Measurements from ENCODE around the gene VPS4B. TPM values are rescaled to one million over a fixed set of nuclear protein-coding genes. Genes with fewer than 3 reads are reported as not detected.

Gene VPS4B
- total RNA-seq, 1 experiment from 2014 or later = 35.0 TPM

DNA sequence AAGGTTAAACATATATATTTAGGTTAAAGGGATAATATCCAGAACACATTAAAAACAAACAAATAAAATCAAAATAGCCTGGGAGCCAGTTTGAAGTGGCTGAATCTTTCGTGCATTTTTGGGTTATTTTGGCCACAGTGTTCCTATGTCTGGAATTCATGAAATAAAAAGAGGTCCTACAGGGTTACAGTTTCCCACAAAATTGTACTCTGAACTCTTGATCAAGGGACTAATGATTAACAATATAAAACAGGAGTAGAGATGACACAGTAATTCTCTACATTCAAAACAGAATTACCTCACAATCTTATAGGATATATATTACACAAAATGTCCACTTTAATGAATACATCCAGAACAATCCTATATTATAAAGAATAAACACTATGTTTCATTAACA, 24.9 kb downstream of the VPS4B start:
- H3K27me3 ChIP-seq (replicated peaks; ENCODE audit: control insufficient read depth, insufficient read depth, low read length) = no peaks in the 10 kb centered on the region
- intact Hi-C loops (cut with micrococcal nuclease; ENCODE audit: unreplicated experiment) = no loop called here
- Mint-ChIP-seq H3K9me3 (ENCODE audit: unreplicated experiment) (no peaks in the 10 kb centered on the region), H3K4me3 (ENCODE audit: unreplicated experiment) (no peak overlapping the region), H3K27me3 (ENCODE audit: insufficient read depth, unreplicated experiment) (no peaks in the 10 kb centered on the region), H3K4me1 (ENCODE audit: low read depth, unreplicated experiment) (no peaks in the 10 kb centered on the region), H3K27ac (ENCODE audit: unreplicated experiment) (no peak overlapping the region), H3K36me3 (ENCODE audit: insufficient read depth, unreplicated experiment) (peaks cover 19% of the 10 kb centered on the region)
- POLR2A ChIA-PET = no interaction called here
- BruUV-seq (replicated peaks) = no TSS peak
- TF ChIP-seq, protein P1, sequence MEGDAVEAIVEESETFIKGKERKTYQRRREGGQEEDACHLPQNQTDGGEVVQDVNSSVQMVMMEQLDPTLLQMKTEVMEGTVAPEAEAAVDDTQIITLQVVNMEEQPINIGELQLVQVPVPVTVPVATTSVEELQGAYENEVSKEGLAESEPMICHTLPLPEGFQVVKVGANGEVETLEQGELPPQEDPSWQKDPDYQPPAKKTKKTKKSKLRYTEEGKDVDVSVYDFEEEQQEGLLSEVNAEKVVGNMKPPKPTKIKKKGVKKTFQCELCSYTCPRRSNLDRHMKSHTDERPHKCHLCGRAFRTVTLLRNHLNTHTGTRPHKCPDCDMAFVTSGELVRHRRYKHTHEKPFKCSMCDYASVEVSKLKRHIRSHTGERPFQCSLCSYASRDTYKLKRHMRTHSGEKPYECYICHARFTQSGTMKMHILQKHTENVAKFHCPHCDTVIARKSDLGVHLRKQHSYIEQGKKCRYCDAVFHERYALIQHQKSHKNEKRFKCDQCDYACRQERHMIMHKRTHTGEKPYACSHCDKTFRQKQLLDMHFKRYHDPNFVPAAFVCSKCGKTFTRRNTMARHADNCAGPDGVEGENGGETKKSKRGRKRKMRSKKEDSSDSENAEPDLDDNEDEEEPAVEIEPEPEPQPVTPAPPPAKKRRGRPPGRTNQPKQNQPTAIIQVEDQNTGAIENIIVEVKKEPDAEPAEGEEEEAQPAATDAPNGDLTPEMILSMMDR (IDR thresholded peaks at IDR 0.05; ENCODE audit: insufficient read depth in 1 of 2, low read depth in 1 of 2, low read length in 1 of 2, severe bottlenecking in 1 of 2, unreplicated experiment in 1 of 2) = no peak
- H3K36me3 ChIP-seq (ENCODE audit: control insufficient read depth, insufficient read depth, low read length) = no peaks in the 10 kb centered on the region
- no peak for DNase-seq
- CTCF ChIA-PET = no interaction called here
- H3K4me3 ChIP-seq (ENCODE audit: low read depth, low read length) = no peak overlapping the region
- no peaks in the 10 kb centered on the region for H3K9me3 ChIP-seq
- H3K4me1 ChIP-seq = no peaks in the 10 kb centered on the region

GRCh38 chr18:63395503-63395902, 26.8 kb downstream of the VPS4B start:
- POLR2A ChIA-PET = no interaction called here
- H3K4me1 ChIP-seq = no peaks in the 10 kb centered on the region
- H3K4me3 ChIP-seq (ENCODE audit: low read depth, low read length) = no peak overlapping the region
- H3K27me3 Mint-ChIP-seq (ENCODE audit: insufficient read depth, unreplicated experiment) = no peaks in the 10 kb centered on the region
- H3K36me3 Mint-ChIP-seq (ENCODE audit: insufficient read depth, unreplicated experiment) = peaks cover 14% of the 10 kb centered on the region
- no peak overlapping the region for H3K27ac Mint-ChIP-seq (ENCODE audit: unreplicated experiment)
- DNase-seq = no peak
- intact Hi-C loops (cut with micrococcal nuclease; ENCODE audit: unreplicated experiment) = no loop called here
- no peaks in the 10 kb centered on the region for H3K4me1 Mint-ChIP-seq (ENCODE audit: low read depth, unreplicated experiment)
- BruUV-seq (replicated peaks) = no TSS peak
- no peak overlapping the region for H3K4me3 Mint-ChIP-seq (ENCODE audit: unreplicated experiment)
- no peaks in the 10 kb centered on the region for H3K27me3 ChIP-seq (replicated peaks; ENCODE audit: control insufficient read depth, insufficient read depth, low read length)
- TF ChIP-seq, protein P1 (IDR thresholded peaks at IDR 0.05; ENCODE audit: insufficient read depth in 1 of 2, low read depth in 1 of 2, low read length in 1 of 2, severe bottlenecking in 1 of 2, unreplicated experiment in 1 of 2) = no peak
- CTCF ChIA-PET = no interaction called here
- no peaks in the 10 kb centered on the region for H3K9me3 Mint-ChIP-seq (ENCODE audit: unreplicated experiment)
- no peaks in the 10 kb centered on the region for H3K9me3 ChIP-seq
- H3K36me3 ChIP-seq (ENCODE audit: control insufficient read depth, insufficient read depth, low read length) = no peaks in the 10 kb centered on the region

DNA sequence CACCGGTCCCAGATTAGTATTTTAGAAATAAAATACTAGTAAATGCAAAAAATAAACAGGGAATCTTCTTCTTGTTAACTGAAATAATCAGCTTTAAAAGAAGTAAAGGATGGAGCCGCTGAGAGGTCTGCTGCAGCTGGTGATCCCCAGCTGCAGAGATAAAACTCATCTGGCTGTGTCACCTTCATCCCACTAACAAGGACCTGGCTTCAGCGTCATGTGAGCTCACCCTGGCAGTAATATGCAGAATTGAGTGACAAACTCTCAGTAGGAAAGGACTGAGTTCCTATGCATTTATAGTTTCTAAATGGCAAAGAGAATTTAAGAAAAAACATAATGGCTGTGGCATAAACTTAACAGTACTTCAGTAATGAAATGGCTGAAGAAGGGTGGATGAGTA, 27.3 kb downstream of the VPS4B start:
- Histone ChIP-seq H3K36me3 (ENCODE audit: control insufficient read depth, insufficient read depth, low read length) (no peaks in the 10 kb centered on the region), H3K4me3 (ENCODE audit: low read depth, low read length) (no peak overlapping the region), H3K27me3 (replicated peaks; ENCODE audit: control insufficient read depth, insufficient read depth, low read length) (no peaks in the 10 kb centered on the region), H3K9me3 (no peaks in the 10 kb centered on the region), H3K4me1 (no peaks in the 10 kb centered on the region)
- Mint-ChIP-seq H3K27me3 (ENCODE audit: insufficient read depth, unreplicated experiment) (no peaks in the 10 kb centered on the region), H3K9me3 (ENCODE audit: unreplicated experiment) (no peaks in the 10 kb centered on the region), H3K27ac (ENCODE audit: unreplicated experiment) (no peak overlapping the region), H3K4me1 (ENCODE audit: low read depth, unreplicated experiment) (no peaks in the 10 kb centered on the region), H3K4me3 (ENCODE audit: unreplicated experiment) (no peak overlapping the region), H3K36me3 (ENCODE audit: insufficient read depth, unreplicated experiment) (peaks cover 8% of the 10 kb centered on the region)
- BruUV-seq (replicated peaks) = no TSS peak
- ChIA-PET POLR2A (no interaction called here), CTCF (no interaction called here)
- TF ChIP-seq, protein P1 (IDR thresholded peaks at IDR 0.05; ENCODE audit: insufficient read depth in 1 of 2, low read depth in 1 of 2, low read length in 1 of 2, severe bottlenecking in 1 of 2, unreplicated experiment in 1 of 2) = no peak
- intact Hi-C loops (cut with micrococcal nuclease; ENCODE audit: unreplicated experiment) = no loop called here
- DNase-seq = no peak
